HepG2 (cell line): ENCODE data around the gene CA14.

Experiments used
- CTCF ChIP-seq: sonication (generic); formaldehyde crosslinking; IDR thresholded peaks from 2 replicates; pipeline ENCODE4 v1.5.0; 2020; ENCODE audit warnings: mild to moderate bottlenecking, missing genetic modification reagents, moderate library complexity
- KMT2A ChIP-seq: sonication (generic); formaldehyde crosslinking; IDR thresholded peaks from 2 replicates; pipeline ENCODE4 v1.4.0; 2020; ENCODE audit warnings: missing genetic modification reagents
- NAIF1 ChIP-seq: sonication (generic); formaldehyde crosslinking; IDR thresholded peaks from 2 replicates; pipeline ENCODE4 v1.5.0; 2020; ENCODE audit warnings: mild to moderate bottlenecking, missing genetic modification reagents, borderline replicate concordance
- NFIC ChIP-seq: IDR thresholded peaks from 2 replicates; pipeline ENCODE4 v1.6.1; 2012; ENCODE audit warnings: mild to moderate bottlenecking, low read length, inconsistent platforms
- ZKSCAN8 ChIP-seq: IDR thresholded peaks from 2 replicates; pipeline ENCODE4 v1.6.1; 2016; ENCODE audit warnings: borderline replicate concordance, missing genetic modification reagents, missing compliant biosample characterization
- ZNF512 ChIP-seq: sonication (generic); formaldehyde crosslinking; IDR thresholded peaks from 2 replicates; pipeline ENCODE4 v1.4.0; 2020; ENCODE audit warnings: mild to moderate bottlenecking, missing genetic modification reagents
- ZNF550 ChIP-seq: sonication (generic); formaldehyde crosslinking; IDR thresholded peaks from 2 replicates; pipeline ENCODE4 v1.4.0; 2020; ENCODE audit warnings: mild to moderate bottlenecking, missing genetic modification reagents, borderline replicate concordance

GRCh38 chr1:150269451-150269850 is 11.9 kb downstream of the CA14 start:
- no peak for TF ChIP-seq KMT2A (CRISPR knock-in tag)
- TF ChIP-seq NFIC: no peak
- TF ChIP-seq NAIF1 (CRISPR knock-in tag): no peak
- no peak for TF ChIP-seq ZNF550 (CRISPR knock-in tag)
- no peak for TF ChIP-seq ZNF512 (CRISPR knock-in tag)
- no peak for TF ChIP-seq CTCF (CRISPR knock-in tag)
- TF ChIP-seq ZKSCAN8 (CRISPR knock-in tag): no peak
